ENCODE results near the gene PLLP. TPM values are rescaled to one million over a fixed set of nuclear protein-coding genes. Genes with fewer than 3 reads are reported as not detected.

Gene PLLP
- total RNA-seq, 1 experiment from 2014 or later, result 3.1 TPM

DNA sequence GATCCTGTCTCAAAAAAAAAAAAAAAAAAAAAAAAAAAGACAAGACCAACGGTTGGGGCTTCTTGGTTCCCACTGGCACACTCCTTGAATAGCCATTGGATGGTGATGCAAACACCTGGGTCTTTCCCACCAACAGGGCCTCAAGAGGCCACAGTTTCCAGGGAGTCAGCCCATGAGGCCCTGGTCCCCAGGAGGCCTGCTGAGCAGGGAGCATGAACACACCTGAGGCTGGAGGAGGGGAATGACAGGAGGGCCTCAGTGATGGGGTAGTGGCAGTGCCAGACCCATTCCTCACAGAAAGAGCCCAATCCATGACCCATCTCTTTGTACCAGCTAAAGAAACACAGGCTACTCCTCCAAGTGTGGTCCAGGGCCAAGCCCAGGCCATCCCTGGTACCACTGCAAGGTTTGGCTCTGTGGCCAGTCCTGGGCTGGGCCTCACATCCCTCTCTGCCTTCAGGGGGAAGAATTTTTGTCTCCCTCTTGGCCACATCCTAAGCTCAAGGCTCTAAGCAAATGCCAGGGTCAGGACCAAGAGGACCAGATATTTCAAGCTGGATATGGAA is 25.5 kb downstream of the PLLP start:
- 0 out of 2 replicates have a peak, but pooled peaks have one; percentile 26 for ATAC-seq
- Histone ChIP-seq H3K27me3 (ENCODE audit: insufficient read depth, low read length) (no peaks in the 10 kb centered on the region), H3K9me3 (ENCODE audit: control insufficient read depth in 1 of 2, insufficient read depth in 1 of 2, low read depth in 1 of 2, low read length in 2 of 2) (no peaks in the 10 kb centered on the region), H3K4me3 (replicated peaks in 1 of 2; ENCODE audit: low read depth in 1 of 2, low read length in 2 of 2) (no peak overlapping the region), H2AFZ (ENCODE audit: low read depth, low read length, poor library complexity, severe bottlenecking) (no peak overlapping the region), H3K36me3 (ENCODE audit: control insufficient read depth in 1 of 2, insufficient read depth in 2 of 2, low read length in 2 of 2) (no peaks in the 10 kb centered on the region), H3K9me2 (ENCODE audit: insufficient read depth) (no peaks in the 10 kb centered on the region), H3K79me2 (ENCODE audit: insufficient read depth, low read length) (no peaks in the 10 kb centered on the region), H3K4me2 (ENCODE audit: low read length) (no peak overlapping the region), H3K27ac (ENCODE audit: low read depth, low read length) (no peak overlapping the region), H4K20me1 (ENCODE audit: insufficient read depth) (no peaks in the 10 kb centered on the region), H3K4me1 (ENCODE audit: control insufficient read depth in 1 of 2, insufficient read depth in 2 of 2, low read length in 2 of 2) (peaks cover 0 to 8% of the 10 kb centered on the region in 2 experiments; a peak in 1 of 4 replicates), H3K9ac (ENCODE audit: low read length) (no peak overlapping the region)
- TF ChIP-seq FOSL1 (IDR thresholded peaks at IDR 0.05; ENCODE audit: low read depth), result no peak
- TF ChIP-seq JUND (IDR thresholded peaks at IDR 0.05), result no peak
- TF ChIP-seq SP1 (IDR thresholded peaks at IDR 0.05; ENCODE audit: low read depth), result no peak
- TF ChIP-seq SIN3A (IDR thresholded peaks at IDR 0.05; ENCODE audit: low read depth), result no peak
- no peak for TF ChIP-seq TCF7L2 (IDR thresholded peaks at IDR 0.05; ENCODE audit: borderline replicate concordance, extremely low read depth, insufficient read depth, insufficient read length)
- TF ChIP-seq ZFX (IDR thresholded peaks at IDR 0.05), result no peak
- no peak for DNase-seq (ENCODE audit: low read depth, low spot score)
- ChIA-PET CTCF (no interaction called here), RAD21 (ENCODE audit: low non-redundant PET in 1 of 2, low total read pairs in 2 of 2, uncharacterized antibody in 2 of 2, unreplicated experiment in 2 of 2) (no interaction called here), POLR2A (no interaction called here)
- intact Hi-C loops (cut with micrococcal nuclease), result no loop called here
- BruUV-seq (replicated peaks), result no TSS peak

DNA sequence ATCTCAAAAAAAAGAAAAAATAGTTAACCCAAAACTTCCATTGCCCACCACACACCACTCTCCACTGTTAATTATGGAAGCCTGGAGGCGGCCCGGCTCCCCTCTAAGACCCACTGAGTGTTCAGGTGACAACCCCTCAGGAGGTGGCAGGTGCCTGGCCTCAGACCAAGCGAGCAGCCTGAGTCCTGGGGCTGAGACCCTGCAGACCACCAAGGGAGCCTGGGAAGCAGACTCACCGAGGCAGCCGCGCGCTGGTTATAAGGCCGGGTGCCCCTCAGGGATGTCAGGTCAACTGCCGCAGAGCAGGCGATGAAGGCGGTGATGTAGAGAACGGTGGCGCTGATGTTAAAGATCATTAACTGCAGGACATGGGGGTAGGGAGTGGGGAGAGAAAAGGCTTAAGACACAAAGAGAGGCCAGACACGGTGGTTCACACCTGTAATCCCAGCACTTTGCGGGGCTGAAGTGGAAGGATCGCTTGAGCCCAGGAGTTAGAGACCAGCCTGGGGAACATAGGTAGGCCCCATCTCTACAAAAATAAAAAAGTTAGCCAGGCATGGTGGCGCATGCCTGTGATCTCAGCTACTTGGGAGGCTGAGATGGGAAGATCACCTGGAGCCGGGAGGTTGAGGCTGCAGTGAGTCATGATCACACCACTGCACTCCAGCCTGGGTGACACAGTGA is 26.1 kb downstream of the PLLP start:
- Histone ChIP-seq H4K20me1 (ENCODE audit: insufficient read depth) (no peaks in the 10 kb centered on the region), H3K9ac (ENCODE audit: low read length) (no peak overlapping the region), H3K27ac (ENCODE audit: low read depth, low read length) (no peak overlapping the region), H3K4me3 (replicated peaks in 1 of 2; ENCODE audit: low read depth in 1 of 2, low read length in 2 of 2) (no peak overlapping the region), H3K79me2 (ENCODE audit: insufficient read depth, low read length) (no peaks in the 10 kb centered on the region), H3K27me3 (ENCODE audit: insufficient read depth, low read length) (no peaks in the 10 kb centered on the region), H3K4me2 (ENCODE audit: low read length) (no peak overlapping the region), H3K36me3 (ENCODE audit: control insufficient read depth in 1 of 2, insufficient read depth in 2 of 2, low read length in 2 of 2) (no peaks in the 10 kb centered on the region), H2AFZ (ENCODE audit: low read depth, low read length, poor library complexity, severe bottlenecking) (no peak overlapping the region), H3K9me3 (ENCODE audit: control insufficient read depth in 1 of 2, insufficient read depth in 1 of 2, low read depth in 1 of 2, low read length in 2 of 2) (no peaks in the 10 kb centered on the region), H3K9me2 (ENCODE audit: insufficient read depth) (no peaks in the 10 kb centered on the region), H3K4me1 (ENCODE audit: control insufficient read depth in 1 of 2, insufficient read depth in 2 of 2, low read length in 2 of 2) (peaks cover 0 to 8% of the 10 kb centered on the region in 2 experiments; a peak in 1 of 4 replicates)
- RAD21 ChIA-PET (ENCODE audit: low non-redundant PET in 1 of 2, low total read pairs in 2 of 2, uncharacterized antibody in 2 of 2, unreplicated experiment in 2 of 2), result no interaction called here
- intact Hi-C loops (cut with micrococcal nuclease), result no loop called here
- no peak for DNase-seq (ENCODE audit: low read depth, low spot score)
- POLR2A ChIA-PET, result no interaction called here
- no peak for ATAC-seq
- CTCF ChIA-PET, result no interaction called here
- no TSS peak for BruUV-seq (replicated peaks)
- TF ChIP-seq JUND (IDR thresholded peaks at IDR 0.05), result no peak
- no peak for TF ChIP-seq POLR2A (IDR thresholded peaks at IDR 0.05; ENCODE audit: borderline replicate concordance, extremely low read depth, insufficient read depth, insufficient read length)
- no peak for TF ChIP-seq ZFX (IDR thresholded peaks at IDR 0.05)
- TF ChIP-seq CBX3 (IDR thresholded peaks at IDR 0.05; ENCODE audit: low read depth), result no peak
- no peak for TF ChIP-seq YY1 (IDR thresholded peaks at IDR 0.05; ENCODE audit: extremely low read depth, insufficient replicate concordance, low read depth, low read length)
- no peak for TF ChIP-seq CEBPB (IDR thresholded peaks at IDR 0.05; ENCODE audit: low read depth)
- TF ChIP-seq, protein P1, sequence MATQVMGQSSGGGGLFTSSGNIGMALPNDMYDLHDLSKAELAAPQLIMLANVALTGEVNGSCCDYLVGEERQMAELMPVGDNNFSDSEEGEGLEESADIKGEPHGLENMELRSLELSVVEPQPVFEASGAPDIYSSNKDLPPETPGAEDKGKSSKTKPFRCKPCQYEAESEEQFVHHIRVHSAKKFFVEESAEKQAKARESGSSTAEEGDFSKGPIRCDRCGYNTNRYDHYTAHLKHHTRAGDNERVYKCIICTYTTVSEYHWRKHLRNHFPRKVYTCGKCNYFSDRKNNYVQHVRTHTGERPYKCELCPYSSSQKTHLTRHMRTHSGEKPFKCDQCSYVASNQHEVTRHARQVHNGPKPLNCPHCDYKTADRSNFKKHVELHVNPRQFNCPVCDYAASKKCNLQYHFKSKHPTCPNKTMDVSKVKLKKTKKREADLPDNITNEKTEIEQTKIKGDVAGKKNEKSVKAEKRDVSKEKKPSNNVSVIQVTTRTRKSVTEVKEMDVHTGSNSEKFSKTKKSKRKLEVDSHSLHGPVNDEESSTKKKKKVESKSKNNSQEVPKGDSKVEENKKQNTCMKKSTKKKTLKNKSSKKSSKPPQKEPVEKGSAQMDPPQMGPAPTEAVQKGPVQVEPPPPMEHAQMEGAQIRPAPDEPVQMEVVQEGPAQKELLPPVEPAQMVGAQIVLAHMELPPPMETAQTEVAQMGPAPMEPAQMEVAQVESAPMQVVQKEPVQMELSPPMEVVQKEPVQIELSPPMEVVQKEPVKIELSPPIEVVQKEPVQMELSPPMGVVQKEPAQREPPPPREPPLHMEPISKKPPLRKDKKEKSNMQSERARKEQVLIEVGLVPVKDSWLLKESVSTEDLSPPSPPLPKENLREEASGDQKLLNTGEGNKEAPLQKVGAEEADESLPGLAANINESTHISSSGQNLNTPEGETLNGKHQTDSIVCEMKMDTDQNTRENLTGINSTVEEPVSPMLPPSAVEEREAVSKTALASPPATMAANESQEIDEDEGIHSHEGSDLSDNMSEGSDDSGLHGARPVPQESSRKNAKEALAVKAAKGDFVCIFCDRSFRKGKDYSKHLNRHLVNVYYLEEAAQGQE (IDR thresholded peaks at IDR 0.05; ENCODE audit: low read depth), result no peak
- no peak for TF ChIP-seq EGR1 (IDR thresholded peaks at IDR 0.05; ENCODE audit: low read depth)
- no peak for TF ChIP-seq FOSL1 (IDR thresholded peaks at IDR 0.05; ENCODE audit: low read depth)
- TF ChIP-seq, protein P2, sequence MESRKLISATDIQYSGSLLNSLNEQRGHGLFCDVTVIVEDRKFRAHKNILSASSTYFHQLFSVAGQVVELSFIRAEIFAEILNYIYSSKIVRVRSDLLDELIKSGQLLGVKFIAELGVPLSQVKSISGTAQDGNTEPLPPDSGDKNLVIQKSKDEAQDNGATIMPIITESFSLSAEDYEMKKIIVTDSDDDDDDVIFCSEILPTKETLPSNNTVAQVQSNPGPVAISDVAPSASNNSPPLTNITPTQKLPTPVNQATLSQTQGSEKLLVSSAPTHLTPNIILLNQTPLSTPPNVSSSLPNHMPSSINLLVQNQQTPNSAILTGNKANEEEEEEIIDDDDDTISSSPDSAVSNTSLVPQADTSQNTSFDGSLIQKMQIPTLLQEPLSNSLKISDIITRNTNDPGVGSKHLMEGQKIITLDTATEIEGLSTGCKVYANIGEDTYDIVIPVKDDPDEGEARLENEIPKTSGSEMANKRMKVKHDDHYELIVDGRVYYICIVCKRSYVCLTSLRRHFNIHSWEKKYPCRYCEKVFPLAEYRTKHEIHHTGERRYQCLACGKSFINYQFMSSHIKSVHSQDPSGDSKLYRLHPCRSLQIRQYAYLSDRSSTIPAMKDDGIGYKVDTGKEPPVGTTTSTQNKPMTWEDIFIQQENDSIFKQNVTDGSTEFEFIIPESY (IDR thresholded peaks at IDR 0.05; ENCODE audit: extremely low read depth, insufficient replicate concordance, low read length), result no peak
- TF ChIP-seq SP1 (IDR thresholded peaks at IDR 0.05; ENCODE audit: low read depth), result no peak
- TF ChIP-seq RAD21 (IDR thresholded peaks at IDR 0.05; ENCODE audit: low read depth), result no peak
- TF ChIP-seq TCF7L2 (IDR thresholded peaks at IDR 0.05; ENCODE audit: borderline replicate concordance, extremely low read depth, insufficient read depth, insufficient read length), result no peak
